ENCODE measurements around the gene SLC26A5.

The SLC26A5 gene

DNA sequence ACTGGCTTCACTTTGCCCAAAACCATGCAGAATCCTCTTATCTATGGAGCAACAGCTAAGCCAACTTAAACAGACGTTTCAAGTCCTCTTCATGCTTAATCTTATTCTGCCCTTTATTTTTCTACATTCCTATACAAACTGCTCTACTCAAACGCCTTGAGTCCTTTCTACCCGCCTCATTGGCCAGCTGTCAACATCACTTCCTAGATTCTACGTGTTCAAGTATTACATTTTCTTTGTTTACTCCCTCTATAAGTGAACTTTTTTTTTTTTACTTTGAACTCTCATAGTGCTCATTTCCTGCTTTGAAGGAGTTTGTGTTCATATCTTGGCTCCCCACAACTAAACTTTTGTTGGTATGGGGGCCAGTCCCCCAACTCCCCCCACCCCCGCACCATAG is 28.9 kb upstream of the SLC26A5 start:
- no peak for DNase-seq (ENCODE audit: low read depth in 1 of 2, low spot score in 1 of 2)
- Histone ChIP-seq H3K27me3 (ENCODE audit: insufficient read depth, poor library complexity, severe bottlenecking) (peaks cover 6% of the 10 kb centered on the region), H3K27ac (replicated peaks) (no peak overlapping the region), H3K4me3 (replicated peaks; ENCODE audit: insufficient read depth, low read length) (no peak overlapping the region)
- TF ChIP-seq GABPA (IDR thresholded peaks at IDR 0.05; ENCODE audit: low read depth) (no peak), SPI1 (IDR thresholded peaks at IDR 0.05; ENCODE audit: borderline replicate concordance, low read depth) (no peak), POLR2AphosphoS5 (IDR thresholded peaks at IDR 0.05; ENCODE audit: low read depth) (no peak)
- TF ChIP-seq, protein P1, sequence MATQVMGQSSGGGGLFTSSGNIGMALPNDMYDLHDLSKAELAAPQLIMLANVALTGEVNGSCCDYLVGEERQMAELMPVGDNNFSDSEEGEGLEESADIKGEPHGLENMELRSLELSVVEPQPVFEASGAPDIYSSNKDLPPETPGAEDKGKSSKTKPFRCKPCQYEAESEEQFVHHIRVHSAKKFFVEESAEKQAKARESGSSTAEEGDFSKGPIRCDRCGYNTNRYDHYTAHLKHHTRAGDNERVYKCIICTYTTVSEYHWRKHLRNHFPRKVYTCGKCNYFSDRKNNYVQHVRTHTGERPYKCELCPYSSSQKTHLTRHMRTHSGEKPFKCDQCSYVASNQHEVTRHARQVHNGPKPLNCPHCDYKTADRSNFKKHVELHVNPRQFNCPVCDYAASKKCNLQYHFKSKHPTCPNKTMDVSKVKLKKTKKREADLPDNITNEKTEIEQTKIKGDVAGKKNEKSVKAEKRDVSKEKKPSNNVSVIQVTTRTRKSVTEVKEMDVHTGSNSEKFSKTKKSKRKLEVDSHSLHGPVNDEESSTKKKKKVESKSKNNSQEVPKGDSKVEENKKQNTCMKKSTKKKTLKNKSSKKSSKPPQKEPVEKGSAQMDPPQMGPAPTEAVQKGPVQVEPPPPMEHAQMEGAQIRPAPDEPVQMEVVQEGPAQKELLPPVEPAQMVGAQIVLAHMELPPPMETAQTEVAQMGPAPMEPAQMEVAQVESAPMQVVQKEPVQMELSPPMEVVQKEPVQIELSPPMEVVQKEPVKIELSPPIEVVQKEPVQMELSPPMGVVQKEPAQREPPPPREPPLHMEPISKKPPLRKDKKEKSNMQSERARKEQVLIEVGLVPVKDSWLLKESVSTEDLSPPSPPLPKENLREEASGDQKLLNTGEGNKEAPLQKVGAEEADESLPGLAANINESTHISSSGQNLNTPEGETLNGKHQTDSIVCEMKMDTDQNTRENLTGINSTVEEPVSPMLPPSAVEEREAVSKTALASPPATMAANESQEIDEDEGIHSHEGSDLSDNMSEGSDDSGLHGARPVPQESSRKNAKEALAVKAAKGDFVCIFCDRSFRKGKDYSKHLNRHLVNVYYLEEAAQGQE (IDR thresholded peaks at IDR 0.05; ENCODE audit: insufficient replicate concordance, low read depth): no peak
- TF ChIP-seq, protein P2, sequence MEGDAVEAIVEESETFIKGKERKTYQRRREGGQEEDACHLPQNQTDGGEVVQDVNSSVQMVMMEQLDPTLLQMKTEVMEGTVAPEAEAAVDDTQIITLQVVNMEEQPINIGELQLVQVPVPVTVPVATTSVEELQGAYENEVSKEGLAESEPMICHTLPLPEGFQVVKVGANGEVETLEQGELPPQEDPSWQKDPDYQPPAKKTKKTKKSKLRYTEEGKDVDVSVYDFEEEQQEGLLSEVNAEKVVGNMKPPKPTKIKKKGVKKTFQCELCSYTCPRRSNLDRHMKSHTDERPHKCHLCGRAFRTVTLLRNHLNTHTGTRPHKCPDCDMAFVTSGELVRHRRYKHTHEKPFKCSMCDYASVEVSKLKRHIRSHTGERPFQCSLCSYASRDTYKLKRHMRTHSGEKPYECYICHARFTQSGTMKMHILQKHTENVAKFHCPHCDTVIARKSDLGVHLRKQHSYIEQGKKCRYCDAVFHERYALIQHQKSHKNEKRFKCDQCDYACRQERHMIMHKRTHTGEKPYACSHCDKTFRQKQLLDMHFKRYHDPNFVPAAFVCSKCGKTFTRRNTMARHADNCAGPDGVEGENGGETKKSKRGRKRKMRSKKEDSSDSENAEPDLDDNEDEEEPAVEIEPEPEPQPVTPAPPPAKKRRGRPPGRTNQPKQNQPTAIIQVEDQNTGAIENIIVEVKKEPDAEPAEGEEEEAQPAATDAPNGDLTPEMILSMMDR (IDR thresholded peaks at IDR 0.05; ENCODE audit: insufficient read depth, low read length): no peak

DNA sequence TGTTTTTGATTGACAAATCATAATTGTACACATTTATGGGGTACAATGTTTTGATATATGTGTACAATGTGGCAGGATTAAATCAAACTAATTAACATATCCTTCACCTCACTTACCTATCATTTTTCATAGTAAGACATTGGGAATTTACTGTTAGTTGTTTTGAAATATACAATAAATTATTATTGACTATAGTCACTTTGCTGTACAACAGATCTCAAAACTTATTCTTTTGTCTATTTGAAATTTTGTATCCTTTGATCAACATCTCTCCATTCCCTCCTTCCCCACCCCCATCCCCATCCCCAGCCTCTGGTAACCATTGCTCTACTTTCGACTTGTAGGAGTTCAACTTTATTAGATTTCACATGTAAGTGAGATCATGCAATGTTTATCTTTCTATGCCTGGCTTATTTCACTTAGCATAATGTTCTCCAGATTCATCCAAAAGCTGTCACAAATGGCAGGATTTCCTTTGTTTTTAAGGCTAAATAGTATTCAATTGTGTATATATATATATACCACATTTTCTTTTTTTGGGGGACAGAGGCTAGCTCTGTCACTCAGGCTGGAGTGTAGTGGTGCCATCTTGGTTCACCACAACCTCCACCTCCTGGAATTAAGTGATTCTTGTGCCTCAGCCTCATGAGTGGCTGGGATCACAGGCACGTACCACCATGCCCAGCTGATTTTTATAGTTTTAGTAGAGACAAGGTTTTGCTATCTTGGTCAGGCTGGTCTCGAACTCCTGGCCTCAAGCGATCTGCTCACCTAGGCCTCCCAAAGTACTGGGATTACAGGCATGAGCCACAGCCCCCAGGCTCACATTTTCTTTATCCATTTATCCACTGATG is 23.3 kb upstream of the SLC26A5 start:
- no peak for DNase-seq (ENCODE audit: low read depth in 1 of 2, low spot score in 1 of 2)
- TF ChIP-seq, protein P1 (IDR thresholded peaks at IDR 0.05; ENCODE audit: insufficient replicate concordance, low read depth): no peak
- TF ChIP-seq, protein P2 (IDR thresholded peaks at IDR 0.05; ENCODE audit: insufficient read depth, low read length): no peak
- TF ChIP-seq GABPA (IDR thresholded peaks at IDR 0.05; ENCODE audit: low read depth) (no peak), SPI1 (IDR thresholded peaks at IDR 0.05; ENCODE audit: borderline replicate concordance, low read depth) (no peak), POLR2AphosphoS5 (IDR thresholded peaks at IDR 0.05; ENCODE audit: low read depth) (no peak)
- no peak overlapping the region for H3K27ac ChIP-seq (replicated peaks)
- no peaks in the 10 kb centered on the region for H3K27me3 ChIP-seq (ENCODE audit: insufficient read depth, poor library complexity, severe bottlenecking)
- H3K4me3 ChIP-seq (replicated peaks; ENCODE audit: insufficient read depth, low read length): no peak overlapping the region

DNA sequence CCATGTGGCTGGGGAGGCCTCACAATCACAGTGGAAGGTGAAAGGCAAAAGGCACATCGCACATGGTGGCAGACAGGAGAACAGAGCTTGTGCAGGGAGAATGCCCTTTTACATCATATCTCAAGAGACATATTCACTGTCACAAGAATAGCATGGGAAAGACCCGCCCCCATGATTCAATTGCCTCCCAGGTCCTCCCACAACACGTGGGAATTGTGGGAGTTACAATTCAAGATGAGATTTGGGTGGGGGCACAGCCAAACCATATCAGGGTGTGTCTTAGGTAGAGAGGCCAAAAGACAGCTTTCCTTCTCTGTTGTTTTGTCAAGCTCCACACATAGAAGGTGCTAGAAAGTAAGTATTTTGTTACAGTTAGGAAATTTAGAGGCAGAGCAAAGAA is 20.8 kb upstream of the SLC26A5 start:
- TF ChIP-seq SPI1 (IDR thresholded peaks at IDR 0.05; ENCODE audit: borderline replicate concordance, low read depth) (no peak), GABPA (IDR thresholded peaks at IDR 0.05; ENCODE audit: low read depth) (no peak), POLR2AphosphoS5 (IDR thresholded peaks at IDR 0.05; ENCODE audit: low read depth) (no peak)
- TF ChIP-seq, protein P1 (IDR thresholded peaks at IDR 0.05; ENCODE audit: insufficient replicate concordance, low read depth): no peak
- TF ChIP-seq, protein P2 (IDR thresholded peaks at IDR 0.05; ENCODE audit: insufficient read depth, low read length): no peak
- no peak for DNase-seq (ENCODE audit: low read depth in 1 of 2, low spot score in 1 of 2)
- Histone ChIP-seq H3K27ac (replicated peaks) (no peak overlapping the region), H3K27me3 (ENCODE audit: insufficient read depth, poor library complexity, severe bottlenecking) (no peaks in the 10 kb centered on the region), H3K4me3 (replicated peaks; ENCODE audit: insufficient read depth, low read length) (no peak overlapping the region)
